GM18858 (cell line): ENCODE results near the gene PLEKHG5.
"Not testable (repeated sequence)": the region's sequence is repeated elsewhere in the genome, so short reads cannot be mapped to it uniquely, and the experiment has no call there.

Experiments used
- ATAC-seq: cut with Tn5 transposase; IDR thresholded peaks from one replicate; pipeline ENCODE4 v1.9.1; 2021; ENCODE audit not compliant: unreplicated experiment

The PLEKHG5 gene

GRCh38 chr1:6447016-6447817 is 44.2 kb downstream of the PLEKHG5 start:
- ATAC-seq: no peak

GRCh38 chr1:6446665-6447015 is 44.8 kb downstream of the PLEKHG5 start:
- no peak for ATAC-seq

- ATAC-seq: not testable (repeated sequence)
These were observed 45.5 kb downstream of the PLEKHG5 start for GRCh38 chr1:6445929-6446328.

DNA sequence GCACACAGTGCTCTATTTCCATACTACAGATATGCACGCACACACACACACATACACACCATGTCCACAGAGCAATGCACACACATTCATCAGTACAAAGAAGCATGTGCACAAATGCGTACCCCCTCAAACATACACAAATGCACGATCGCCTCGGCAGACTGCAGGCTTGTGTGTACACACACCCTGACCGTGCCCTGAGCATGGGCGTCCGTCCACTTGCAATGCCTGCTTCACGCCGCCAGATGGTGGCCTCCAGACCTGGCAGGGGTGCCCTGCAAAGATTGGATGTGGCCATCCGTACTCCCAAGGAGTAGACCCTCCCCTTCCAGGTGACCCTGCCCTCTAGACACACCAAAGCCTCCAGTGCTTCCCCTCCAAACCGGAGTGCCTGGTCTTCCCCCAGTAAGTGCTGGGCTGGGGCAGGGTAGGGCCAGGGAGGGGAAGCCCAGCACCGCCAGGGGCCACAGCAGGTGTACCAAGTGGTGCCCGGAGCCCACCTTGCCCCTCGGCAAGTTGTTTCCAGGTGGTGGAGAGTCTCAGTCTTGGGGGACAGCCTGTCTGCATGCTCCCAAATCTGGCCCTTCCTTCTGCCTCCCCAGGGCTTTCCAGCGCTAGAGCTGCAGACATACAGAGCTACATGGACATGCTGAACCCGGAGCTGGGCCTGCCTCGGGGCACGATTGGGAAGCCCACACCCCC is 46.3 kb downstream of the PLEKHG5 start:
- ATAC-seq: no peak

- no peak for ATAC-seq
These were observed 47.1 kb downstream of the PLEKHG5 start for GRCh38 chr1:6444377-6444776.

- ATAC-seq: no peak
These were observed 47.9 kb downstream of the PLEKHG5 start for GRCh38 chr1:6443339-6444115.

DNA sequence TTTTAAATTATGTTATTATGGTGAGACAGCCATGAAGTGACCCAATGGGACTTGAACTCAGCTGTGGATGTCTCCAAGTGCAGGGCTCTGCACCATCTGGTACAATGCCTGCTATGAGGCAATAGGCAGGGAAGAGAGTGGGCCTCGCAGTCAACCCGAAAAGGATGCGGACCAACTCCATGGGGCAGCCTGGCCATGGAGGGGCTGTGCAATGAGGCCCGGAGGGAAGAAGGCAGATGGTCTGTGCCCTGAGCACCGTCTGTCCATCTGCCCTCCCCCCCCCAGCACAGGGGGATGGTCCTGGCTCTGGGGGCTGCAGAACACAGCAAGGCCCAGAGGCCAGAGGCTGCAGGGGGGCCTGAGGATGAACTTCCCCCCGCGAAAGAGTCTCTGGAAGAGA is 49.9 kb downstream of the PLEKHG5 start:
- ATAC-seq: no peak

- ATAC-seq: no peak
These were observed 51.0 kb downstream of the PLEKHG5 start for GRCh38 chr1:6440198-6441126.

DNA sequence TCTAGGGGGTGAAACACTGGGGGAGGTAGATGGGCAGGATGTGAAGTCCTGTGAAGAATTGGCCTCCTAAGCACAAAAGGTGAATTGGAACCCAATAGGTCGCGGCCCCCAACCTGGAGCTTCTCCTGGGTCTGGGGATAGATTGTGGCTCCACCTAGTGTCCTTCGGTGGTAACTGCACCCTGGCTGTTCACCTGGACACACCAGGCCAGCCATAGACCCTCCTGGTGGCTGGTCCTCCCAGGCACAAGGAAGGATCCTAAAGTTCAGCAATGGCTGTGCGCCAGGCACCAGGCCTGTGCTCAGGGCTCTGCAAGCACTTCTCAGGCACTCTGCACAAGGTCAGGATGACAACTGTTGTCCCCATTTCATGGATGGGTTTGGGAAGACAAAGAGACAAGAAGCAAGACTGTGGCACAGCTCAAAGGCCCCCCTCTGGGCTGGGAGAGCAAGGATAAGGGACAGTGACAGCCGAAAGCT is 53.4 kb downstream of the PLEKHG5 start:
- no peak for ATAC-seq

GRCh38 chr1:6437012-6437700 is 54.3 kb downstream of the PLEKHG5 start:
- ATAC-seq: not testable (repeated sequence)

DNA sequence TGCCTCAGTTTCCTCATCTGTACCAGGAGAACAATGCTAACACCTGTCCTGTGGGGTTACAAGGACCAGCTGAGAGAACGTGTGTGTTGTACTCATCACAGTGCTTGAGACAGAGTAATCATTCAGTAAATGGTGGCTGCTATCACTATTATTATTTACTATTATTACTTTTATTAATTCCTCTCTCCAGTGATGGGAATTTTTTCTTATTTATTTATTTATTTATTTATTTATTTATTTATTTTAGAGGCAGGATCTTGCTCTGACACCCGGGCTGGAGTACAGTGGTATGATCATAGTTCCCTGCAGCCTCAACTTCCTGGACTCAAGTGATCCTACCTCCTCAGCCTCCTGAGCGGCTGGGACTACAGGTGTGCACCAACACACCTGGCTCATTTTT is 55.2 kb downstream of the PLEKHG5 start:
- not testable (repeated sequence) for ATAC-seq

DNA sequence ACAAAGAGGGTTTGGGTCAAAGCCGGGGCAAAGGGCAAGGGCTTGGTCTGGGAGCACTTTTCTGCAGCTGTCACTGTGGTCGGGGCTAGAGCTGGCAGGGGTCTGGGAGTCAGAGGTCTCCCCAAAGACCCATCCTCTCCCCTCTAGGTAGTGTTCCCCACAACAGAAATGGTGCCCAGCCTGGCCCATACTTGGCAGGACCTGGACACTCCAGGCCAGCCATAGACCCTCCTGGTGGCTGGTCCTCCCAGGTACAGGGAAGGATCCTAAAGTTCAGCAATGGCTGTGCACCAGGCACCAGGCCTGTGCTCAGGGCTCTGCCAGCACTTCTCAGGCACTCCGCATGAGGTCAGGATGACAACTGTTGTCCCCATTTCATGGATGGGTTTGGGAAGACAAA is 55.9 kb downstream of the PLEKHG5 start:
- no peak for ATAC-seq

GRCh38 chr1:6435129-6435528 is 56.3 kb downstream of the PLEKHG5 start:
- no peak for ATAC-seq

GRCh38 chr1:6434186-6434585 is 57.3 kb downstream of the PLEKHG5 start:
- ATAC-seq: no peak

DNA sequence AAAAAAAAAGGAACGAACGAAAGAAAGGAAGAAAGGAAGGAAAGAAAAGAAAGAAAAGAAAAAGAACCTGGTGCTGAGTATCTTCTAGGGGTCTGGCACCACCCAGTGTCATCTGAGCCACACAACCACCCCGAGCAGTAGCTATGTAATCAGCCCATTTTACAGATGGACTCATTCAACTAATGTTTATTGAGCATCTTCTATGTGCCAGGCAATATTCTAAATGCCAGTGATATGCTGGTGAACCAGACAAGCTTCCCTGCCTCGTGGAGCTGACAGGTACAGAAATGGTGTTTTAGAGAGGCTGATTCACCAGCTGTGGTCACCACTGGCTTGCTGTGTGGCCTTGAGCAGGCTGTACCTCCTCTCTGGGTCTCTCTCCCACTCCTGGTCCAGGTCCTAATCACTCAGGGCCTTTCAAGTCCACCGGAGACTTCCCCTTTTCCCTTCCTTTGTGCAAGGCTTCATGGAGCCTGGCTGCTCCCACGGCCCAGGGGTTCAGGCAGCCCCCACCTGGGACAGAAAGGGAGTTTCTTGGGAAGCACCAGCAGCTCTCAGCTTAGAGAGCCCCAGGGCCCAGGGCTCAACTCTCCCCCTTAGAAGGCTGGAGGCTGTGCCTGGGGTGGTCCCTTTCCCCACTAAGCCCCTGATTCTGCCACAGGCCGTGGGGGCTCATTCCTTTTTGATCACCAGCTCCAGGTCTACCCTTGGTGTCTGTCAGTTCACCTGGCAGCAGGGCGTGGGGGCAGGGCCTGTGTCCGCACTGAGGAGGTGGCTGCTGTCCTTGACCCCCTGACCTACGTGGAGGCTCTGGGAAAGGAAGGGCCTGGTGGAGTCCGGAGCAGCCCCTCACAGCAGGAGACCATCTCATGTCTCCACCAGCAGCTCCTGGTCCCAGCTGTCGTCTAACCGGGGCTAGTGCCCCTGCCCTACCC is 59.6 kb downstream of the PLEKHG5 start:
- ATAC-seq: not testable (repeated sequence)

DNA sequence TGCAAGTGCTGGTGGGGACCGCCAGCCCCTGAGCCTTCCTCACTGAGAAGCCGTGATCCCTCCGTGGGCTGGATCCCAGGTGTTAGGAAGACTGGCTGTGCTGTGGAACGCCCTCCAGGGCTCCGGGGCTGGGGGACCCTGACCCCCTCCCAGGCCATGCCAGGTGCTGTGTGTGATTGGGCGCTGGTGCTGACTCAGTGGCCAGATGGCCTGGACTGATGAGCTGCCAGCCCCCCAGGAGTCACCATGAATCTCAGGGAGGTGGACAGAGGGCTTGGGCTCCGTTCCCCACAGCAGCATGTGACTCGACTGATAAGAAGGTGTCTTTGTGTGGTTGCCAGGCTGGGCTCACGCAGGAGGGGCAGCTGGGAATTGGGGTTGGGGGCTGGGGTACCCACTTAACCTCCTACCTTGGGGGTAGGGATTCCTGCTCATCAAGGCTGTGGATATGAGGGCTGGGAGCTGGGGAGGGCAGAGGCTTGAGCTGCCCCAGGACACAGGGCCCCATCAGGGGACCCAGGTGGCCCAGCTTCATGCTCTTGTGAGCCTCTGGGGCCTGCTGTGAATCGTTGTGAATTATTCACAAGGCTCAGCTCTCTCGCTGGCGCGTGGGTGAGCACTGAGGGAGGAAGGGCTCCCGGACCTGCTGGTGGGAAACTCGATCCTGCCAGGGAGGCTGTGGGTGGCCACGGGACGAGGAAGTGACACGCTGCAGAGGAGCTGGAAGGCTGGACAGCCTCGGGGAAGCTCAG is 61.6 kb downstream of the PLEKHG5 start:
- ATAC-seq: not testable (repeated sequence)

GRCh38 chr1:6428453-6428852 is 63.0 kb downstream of the PLEKHG5 start:
- ATAC-seq: not testable (repeated sequence)
